K562 (cell line): ENCODE data around the gene STK11. TPM values are rescaled to one million over a fixed set of nuclear protein-coding genes. Genes with fewer than 3 reads are reported as not detected.
A peak's percentile ranks its signal among the peaks of the same experiment; 100 is the strongest.

Experiments used
- CHCHD3 ChIP-seq: fragments of 250-450 bp; sonication (Bioruptor Pico); IDR thresholded peaks from 2 replicates; pipeline ENCODE4 v2.1.2; 2022; ENCODE audit warnings: mild to moderate bottlenecking
- GTF2A2 ChIP-seq: IDR thresholded peaks from 2 replicates; pipeline ENCODE4 v1.6.1; 2016; ENCODE audit warnings: mild to moderate bottlenecking, missing genetic modification characterization, missing compliant biosample characterization
- JUND ChIP-seq, 2 experiments: IDR thresholded peaks; 2 replicates in 1 of 2; 3 replicates in 1 of 2; pipeline ENCODE4 v1.6.1; 2011; ENCODE audit warnings: borderline replicate concordance in 2 of 2, low read depth in 2 of 2, low read length in 2 of 2, improper control_type of control experiment in 1 of 2, missing biosample characterization in 1 of 2, missing genetic modification characterization in 1 of 2, missing genetic modification reagents in 1 of 2
- MEF2D ChIP-seq: conservative IDR thresholded peaks from 2 replicates; pipeline ENCODE4 v1.6.1; 2016; ENCODE audit warnings: low read depth, missing genetic modification characterization, missing compliant biosample characterization
- NRF1 ChIP-seq, 2 experiments: fragments of 450-650 bp; IDR thresholded peaks in 1 of 2; conservative IDR thresholded peaks in 1 of 2; 2 replicates each; pipeline ENCODE4 v1.6.1; 2014; ENCODE audit warnings: mild to moderate bottlenecking in 2 of 2
- ZNF165 ChIP-seq: fragments of 250-450 bp; sonication (Bioruptor Pico); IDR thresholded peaks from 2 replicates; pipeline ENCODE4 v1.4.0; 2020; ENCODE audit warnings: borderline replicate concordance
- ZNF551 ChIP-seq: fragments of 250-450 bp; sonication (Bioruptor Pico); IDR thresholded peaks from 2 replicates; pipeline ENCODE4 v1.5.0; 2021; ENCODE audit warnings: mild to moderate bottlenecking, moderate library complexity
- ZNF57 ChIP-seq: fragments of 450-650 bp; formaldehyde crosslinking; IDR thresholded peaks from 2 replicates; pipeline ENCODE4 v1.4.0; 2020; ENCODE audit warnings: mild to moderate bottlenecking, moderate library complexity
- ZSCAN32 ChIP-seq: fragments of 450-650 bp; formaldehyde crosslinking; IDR thresholded peaks from 2 replicates; pipeline ENCODE4 v1.4.0; 2020; ENCODE audit warnings: mild to moderate bottlenecking, moderate library complexity
- polyA plus RNA-seq, 8 experiments: library from polyadenylated mRNA; depleted of rRNA in 4 of 8; stranded (reverse) in 5 of 8; unstranded in 3 of 8; fragments of >200 nt; fragmentation: Nextera tagmentation in 2 of 8; fragmentation: Illumina TruSeq in 1 of 8; extraction: Ambion mirVana in 2 of 8; extraction: Trizol in 1 of 8; gene quantifications; 2 replicates each; pipeline versions ENCODE4 v1.2.1 to v1.2.3, GENCODE V29; 2011 to 2014; ENCODE audit warnings: inconsistent platforms in 1 of 8, missing spikeins in 1 of 8
- total RNA-seq, 7 experiments: library from RNA; depleted of rRNA in 6 of 7; stranded (reverse); fragments of >200 nt in 6 of 7; fragmentation: Illumina TruSeq in 2 of 7; extraction: Trizol in 2 of 7; gene quantifications; 2 replicates each; pipeline versions ENCODE4 v1.2.1 to v1.2.3, GENCODE V29; 2011 to 2021; ENCODE audit warnings: low replicate concordance in 1 of 7
- TF ChIP-seq, protein P1 (sequence below): fragments of 200-800 bp; sonication (Bioruptor generic); IDR thresholded peaks from 2 replicates; pipeline ENCODE4 v1.6.1; 2017; ENCODE audit warnings: missing genetic modification characterization, missing compliant biosample characterization
- TF ChIP-seq, protein P2 (sequence below): fragments of 200-600 bp; sonication (generic); IDR thresholded peaks from one replicate; pipeline ENCODE4 v1.6.1; 2012; ENCODE audit warnings: mild to moderate bottlenecking, low read depth, low read length, inconsistent platforms
- TF ChIP-seq, protein P3 (sequence below): fragments of 450-650 bp; formaldehyde crosslinking; IDR thresholded peaks from 2 replicates; pipeline ENCODE4 v1.4.0; 2020; ENCODE audit warnings: mild to moderate bottlenecking, moderate library complexity

The STK11 gene
- total and polyA plus RNA-seq, 9 of the 15 experiments (the other 6 are each of a cell fraction or from before 2014, with no cell fraction given) = 0.15 to 96.5 (median 31.7) TPM

DNA sequence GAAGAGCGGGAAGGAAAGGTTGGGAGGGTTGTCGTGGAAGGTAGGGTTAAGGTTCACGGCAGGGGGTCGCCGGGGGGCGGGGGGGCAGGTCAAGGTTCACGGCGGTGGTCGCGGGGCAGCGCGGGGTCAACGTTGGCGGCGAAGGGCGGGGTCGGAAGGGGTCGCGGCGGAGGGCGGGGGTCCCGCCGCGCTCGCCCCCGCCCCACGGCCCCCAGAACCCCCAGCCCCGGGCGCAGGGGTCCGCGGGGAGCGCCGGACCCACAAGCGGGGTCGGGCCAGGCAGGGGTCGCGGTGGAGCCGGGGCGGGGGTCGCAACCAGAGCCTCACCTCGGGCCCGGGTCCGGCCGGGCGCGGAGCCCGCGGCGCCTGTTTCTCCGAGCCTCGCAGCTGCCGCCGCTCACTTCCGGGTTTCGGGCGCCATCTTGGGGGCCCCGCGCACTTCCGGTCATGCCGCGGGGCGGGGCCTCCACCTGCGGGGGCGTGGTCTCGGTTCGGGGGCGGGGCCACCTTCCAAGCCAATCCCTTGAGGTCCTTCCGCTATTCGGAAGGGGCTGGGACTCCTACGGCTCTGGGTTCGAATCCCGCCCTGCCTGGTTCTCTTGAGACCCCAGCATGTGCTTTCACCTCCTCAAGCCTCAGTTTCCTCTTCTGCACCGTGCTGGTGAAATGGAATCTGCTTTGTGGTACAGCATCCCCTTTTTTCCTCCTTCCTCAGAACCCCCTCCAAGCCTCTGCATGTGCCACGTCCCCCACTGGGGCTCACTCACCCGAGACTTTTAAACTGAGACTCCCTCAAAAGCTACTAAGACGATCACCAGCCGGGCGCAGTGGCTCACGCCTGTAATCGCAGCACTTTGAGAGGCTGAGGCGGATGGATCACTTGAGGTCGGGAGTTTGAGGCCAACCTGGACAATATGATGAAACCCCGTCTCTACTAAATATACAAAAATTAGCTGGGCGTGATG, 31.5 kb upstream of the STK11 start, which contains the start of gene SBNO2 (continued):
- TF ChIP-seq, protein P1, sequence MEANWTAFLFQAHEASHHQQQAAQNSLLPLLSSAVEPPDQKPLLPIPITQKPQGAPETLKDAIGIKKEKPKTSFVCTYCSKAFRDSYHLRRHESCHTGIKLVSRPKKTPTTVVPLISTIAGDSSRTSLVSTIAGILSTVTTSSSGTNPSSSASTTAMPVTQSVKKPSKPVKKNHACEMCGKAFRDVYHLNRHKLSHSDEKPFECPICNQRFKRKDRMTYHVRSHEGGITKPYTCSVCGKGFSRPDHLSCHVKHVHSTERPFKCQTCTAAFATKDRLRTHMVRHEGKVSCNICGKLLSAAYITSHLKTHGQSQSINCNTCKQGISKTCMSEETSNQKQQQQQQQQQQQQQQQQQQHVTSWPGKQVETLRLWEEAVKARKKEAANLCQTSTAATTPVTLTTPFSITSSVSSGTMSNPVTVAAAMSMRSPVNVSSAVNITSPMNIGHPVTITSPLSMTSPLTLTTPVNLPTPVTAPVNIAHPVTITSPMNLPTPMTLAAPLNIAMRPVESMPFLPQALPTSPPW (CRISPR knock-in tag) = no peak; the same call in 1 of the 2 replicates
- TF ChIP-seq ZNF57 (CRISPR knock-in tag) = no peak
- peak; percentile 59 to 67 for TF ChIP-seq NRF1 (conservative IDR thresholded peaks at IDR 0.05 in 1 of 2, IDR thresholded peaks at IDR 0.05 in 1 of 2)
- no peak for TF ChIP-seq ZSCAN32 (CRISPR knock-in tag)
- no peak for TF ChIP-seq JUND (IDR thresholded peaks at IDR 0.05; ENCODE audit: borderline replicate concordance, low read depth, low read length)
- TF ChIP-seq JUND (tag; IDR thresholded peaks at IDR 0.05; ENCODE audit: borderline replicate concordance, low read depth, low read length) = no peak
- no peak for TF ChIP-seq ZNF165 (CRISPR knock-in tag)
- no peak for TF ChIP-seq GTF2A2
- TF ChIP-seq, protein P2, sequence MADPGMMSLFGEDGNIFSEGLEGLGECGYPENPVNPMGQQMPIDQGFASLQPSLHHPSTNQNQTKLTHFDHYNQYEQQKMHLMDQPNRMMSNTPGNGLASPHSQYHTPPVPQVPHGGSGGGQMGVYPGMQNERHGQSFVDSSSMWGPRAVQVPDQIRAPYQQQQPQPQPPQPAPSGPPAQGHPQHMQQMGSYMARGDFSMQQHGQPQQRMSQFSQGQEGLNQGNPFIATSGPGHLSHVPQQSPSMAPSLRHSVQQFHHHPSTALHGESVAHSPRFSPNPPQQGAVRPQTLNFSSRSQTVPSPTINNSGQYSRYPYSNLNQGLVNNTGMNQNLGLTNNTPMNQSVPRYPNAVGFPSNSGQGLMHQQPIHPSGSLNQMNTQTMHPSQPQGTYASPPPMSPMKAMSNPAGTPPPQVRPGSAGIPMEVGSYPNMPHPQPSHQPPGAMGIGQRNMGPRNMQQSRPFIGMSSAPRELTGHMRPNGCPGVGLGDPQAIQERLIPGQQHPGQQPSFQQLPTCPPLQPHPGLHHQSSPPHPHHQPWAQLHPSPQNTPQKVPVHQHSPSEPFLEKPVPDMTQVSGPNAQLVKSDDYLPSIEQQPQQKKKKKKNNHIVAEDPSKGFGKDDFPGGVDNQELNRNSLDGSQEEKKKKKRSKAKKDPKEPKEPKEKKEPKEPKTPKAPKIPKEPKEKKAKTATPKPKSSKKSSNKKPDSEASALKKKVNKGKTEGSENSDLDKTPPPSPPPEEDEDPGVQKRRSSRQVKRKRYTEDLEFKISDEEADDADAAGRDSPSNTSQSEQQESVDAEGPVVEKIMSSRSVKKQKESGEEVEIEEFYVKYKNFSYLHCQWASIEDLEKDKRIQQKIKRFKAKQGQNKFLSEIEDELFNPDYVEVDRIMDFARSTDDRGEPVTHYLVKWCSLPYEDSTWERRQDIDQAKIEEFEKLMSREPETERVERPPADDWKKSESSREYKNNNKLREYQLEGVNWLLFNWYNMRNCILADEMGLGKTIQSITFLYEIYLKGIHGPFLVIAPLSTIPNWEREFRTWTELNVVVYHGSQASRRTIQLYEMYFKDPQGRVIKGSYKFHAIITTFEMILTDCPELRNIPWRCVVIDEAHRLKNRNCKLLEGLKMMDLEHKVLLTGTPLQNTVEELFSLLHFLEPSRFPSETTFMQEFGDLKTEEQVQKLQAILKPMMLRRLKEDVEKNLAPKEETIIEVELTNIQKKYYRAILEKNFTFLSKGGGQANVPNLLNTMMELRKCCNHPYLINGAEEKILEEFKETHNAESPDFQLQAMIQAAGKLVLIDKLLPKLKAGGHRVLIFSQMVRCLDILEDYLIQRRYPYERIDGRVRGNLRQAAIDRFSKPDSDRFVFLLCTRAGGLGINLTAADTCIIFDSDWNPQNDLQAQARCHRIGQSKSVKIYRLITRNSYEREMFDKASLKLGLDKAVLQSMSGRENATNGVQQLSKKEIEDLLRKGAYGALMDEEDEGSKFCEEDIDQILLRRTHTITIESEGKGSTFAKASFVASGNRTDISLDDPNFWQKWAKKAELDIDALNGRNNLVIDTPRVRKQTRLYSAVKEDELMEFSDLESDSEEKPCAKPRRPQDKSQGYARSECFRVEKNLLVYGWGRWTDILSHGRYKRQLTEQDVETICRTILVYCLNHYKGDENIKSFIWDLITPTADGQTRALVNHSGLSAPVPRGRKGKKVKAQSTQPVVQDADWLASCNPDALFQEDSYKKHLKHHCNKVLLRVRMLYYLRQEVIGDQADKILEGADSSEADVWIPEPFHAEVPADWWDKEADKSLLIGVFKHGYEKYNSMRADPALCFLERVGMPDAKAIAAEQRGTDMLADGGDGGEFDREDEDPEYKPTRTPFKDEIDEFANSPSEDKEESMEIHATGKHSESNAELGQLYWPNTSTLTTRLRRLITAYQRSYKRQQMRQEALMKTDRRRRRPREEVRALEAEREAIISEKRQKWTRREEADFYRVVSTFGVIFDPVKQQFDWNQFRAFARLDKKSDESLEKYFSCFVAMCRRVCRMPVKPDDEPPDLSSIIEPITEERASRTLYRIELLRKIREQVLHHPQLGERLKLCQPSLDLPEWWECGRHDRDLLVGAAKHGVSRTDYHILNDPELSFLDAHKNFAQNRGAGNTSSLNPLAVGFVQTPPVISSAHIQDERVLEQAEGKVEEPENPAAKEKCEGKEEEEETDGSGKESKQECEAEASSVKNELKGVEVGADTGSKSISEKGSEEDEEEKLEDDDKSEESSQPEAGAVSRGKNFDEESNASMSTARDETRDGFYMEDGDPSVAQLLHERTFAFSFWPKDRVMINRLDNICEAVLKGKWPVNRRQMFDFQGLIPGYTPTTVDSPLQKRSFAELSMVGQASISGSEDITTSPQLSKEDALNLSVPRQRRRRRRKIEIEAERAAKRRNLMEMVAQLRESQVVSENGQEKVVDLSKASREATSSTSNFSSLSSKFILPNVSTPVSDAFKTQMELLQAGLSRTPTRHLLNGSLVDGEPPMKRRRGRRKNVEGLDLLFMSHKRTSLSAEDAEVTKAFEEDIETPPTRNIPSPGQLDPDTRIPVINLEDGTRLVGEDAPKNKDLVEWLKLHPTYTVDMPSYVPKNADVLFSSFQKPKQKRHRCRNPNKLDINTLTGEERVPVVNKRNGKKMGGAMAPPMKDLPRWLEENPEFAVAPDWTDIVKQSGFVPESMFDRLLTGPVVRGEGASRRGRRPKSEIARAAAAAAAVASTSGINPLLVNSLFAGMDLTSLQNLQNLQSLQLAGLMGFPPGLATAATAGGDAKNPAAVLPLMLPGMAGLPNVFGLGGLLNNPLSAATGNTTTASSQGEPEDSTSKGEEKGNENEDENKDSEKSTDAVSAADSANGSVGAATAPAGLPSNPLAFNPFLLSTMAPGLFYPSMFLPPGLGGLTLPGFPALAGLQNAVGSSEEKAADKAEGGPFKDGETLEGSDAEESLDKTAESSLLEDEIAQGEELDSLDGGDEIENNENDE = no peak
- TF ChIP-seq, protein P3, sequence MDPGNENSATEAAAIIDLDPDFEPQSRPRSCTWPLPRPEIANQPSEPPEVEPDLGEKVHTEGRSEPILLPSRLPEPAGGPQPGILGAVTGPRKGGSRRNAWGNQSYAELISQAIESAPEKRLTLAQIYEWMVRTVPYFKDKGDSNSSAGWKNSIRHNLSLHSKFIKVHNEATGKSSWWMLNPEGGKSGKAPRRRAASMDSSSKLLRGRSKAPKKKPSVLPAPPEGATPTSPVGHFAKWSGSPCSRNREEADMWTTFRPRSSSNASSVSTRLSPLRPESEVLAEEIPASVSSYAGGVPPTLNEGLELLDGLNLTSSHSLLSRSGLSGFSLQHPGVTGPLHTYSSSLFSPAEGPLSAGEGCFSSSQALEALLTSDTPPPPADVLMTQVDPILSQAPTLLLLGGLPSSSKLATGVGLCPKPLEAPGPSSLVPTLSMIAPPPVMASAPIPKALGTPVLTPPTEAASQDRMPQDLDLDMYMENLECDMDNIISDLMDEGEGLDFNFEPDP = no peak
- no peak for TF ChIP-seq MEF2D (tag)
- no peak for TF ChIP-seq CHCHD3 (CRISPR knock-in tag)
- TF ChIP-seq ZNF551 = no peak
